Thoracic aorta (tissue), 2 donors: ENCODE results near the gene GRIK4. TPM values are rescaled to one million over a fixed set of nuclear protein-coding genes. Genes with fewer than 3 reads are reported as not detected.

ENCODE experiments used
- ATAC-seq: fragments of 150-250 bp; one replicate; pipeline ENCODE4 v1.8.0; 2017; ENCODE audit warnings: low read depth; ENCODE audit not compliant: insufficient number of reproducible peaks, low FRiP score
- DNase-seq: peaks from one replicate; pipeline ENCODE4 v3.0.0-alpha.2; 2020; ENCODE audit warnings: low spot score
- H3K27ac ChIP-seq, 2 donors: fragments of 200-600 bp; sonication (generic); 1 replicate in 1 of 2; 2 replicates in 1 of 2; pipeline ENCODE4 v1.5.1; 2016; ENCODE audit warnings: mild to moderate bottlenecking in 2 of 2, moderate library complexity in 2 of 2
- H3K27me3 ChIP-seq: fragments of 200-600 bp; sonication (generic); replicated peaks from 2 replicates; pipeline ENCODE4 v1.6.0; 2016; ENCODE audit warnings: mild to moderate bottlenecking; ENCODE audit not compliant: insufficient read depth
- H3K36me3 ChIP-seq: fragments of 200-600 bp; sonication (generic); one replicate; pipeline ENCODE4 v1.5.1; 2016
- H3K4me1 ChIP-seq, 2 donors: fragments of 200-600 bp; sonication (generic); 1 replicate in 1 of 2; 2 replicates in 1 of 2; pipeline versions ENCODE4 v1.5.1 to v1.6.0; 2016; ENCODE audit warnings: low read depth in 2 of 2, mild to moderate bottlenecking in 1 of 2; ENCODE audit not compliant: control insufficient read depth in 1 of 2
- H3K4me3 ChIP-seq: fragments of 200-600 bp; sonication (generic); 2 replicates; pipeline ENCODE4 v1.5.1; 2016; ENCODE audit warnings: mild to moderate bottlenecking
- H3K9me3 ChIP-seq: fragments of 200-600 bp; sonication (generic); 2 replicates; pipeline ENCODE4 v1.5.1; 2016
- CTCF ChIP-seq: fragments of 200-600 bp; sonication (generic); IDR thresholded peaks from one replicate; pipeline ENCODE4 v1.5.1; 2019; ENCODE audit warnings: antibody characterized with exemption
- total RNA-seq, 2 donors: library from RNA; depleted of rRNA; stranded (reverse); fragments of >200 nt; gene quantifications; one replicate each; pipeline versions ENCODE4 v1.1.0 to v1.2.3, GENCODE V29; 2016

The GRIK4 gene
- total RNA-seq, 2 donors from 2014 or later = not detected

- H3K4me1 ChIP-seq = no peaks in the 10 kb centered on the region
- H3K9me3 ChIP-seq = no peaks in the 10 kb centered on the region
- H3K4me3 ChIP-seq = no peak overlapping the region
- no peaks in the 10 kb centered on the region for H3K36me3 ChIP-seq
- no peak for TF ChIP-seq CTCF
- no peaks in the 10 kb centered on the region for H3K27me3 ChIP-seq
- ATAC-seq (no peak), DNase-seq (no peak)
- no peak overlapping the region for H3K27ac ChIP-seq
Observed at GRCh38 chr11:120919566-120919965, 408.0 kb downstream of the GRIK4 start.

GRCh38 chr11:120923866-120924508 lies 412.4 kb downstream of the GRIK4 start:
- no peaks in the 10 kb centered on the region for H3K36me3 ChIP-seq
- H3K4me3 ChIP-seq = no peak overlapping the region
- no peaks in the 10 kb centered on the region for H3K9me3 ChIP-seq
- no peaks in the 10 kb centered on the region for H3K27me3 ChIP-seq
- ATAC-seq (no peak), DNase-seq (no peak)
- no peak for TF ChIP-seq CTCF
- no peaks in the 10 kb centered on the region for H3K4me1 ChIP-seq
- H3K27ac ChIP-seq = no peak overlapping the region

GRCh38 chr11:120925944-120926343 lies 414.4 kb downstream of the GRIK4 start:
- Histone ChIP-seq H3K4me1 (no peaks in the 10 kb centered on the region), H3K9me3 (no peaks in the 10 kb centered on the region), H3K27me3 (no peaks in the 10 kb centered on the region), H3K4me3 (no peak overlapping the region), H3K27ac (no peak overlapping the region), H3K36me3 (no peaks in the 10 kb centered on the region)
- no peak for TF ChIP-seq CTCF
- no peak for DNase-seq
- no peak for ATAC-seq

GRCh38 chr11:120928627-120929026 lies 417.1 kb downstream of the GRIK4 start:
- H3K27ac ChIP-seq = no peak overlapping the region
- H3K4me1 ChIP-seq = no peaks in the 10 kb centered on the region
- no peak for TF ChIP-seq CTCF
- no peak for DNase-seq
- ATAC-seq = no peak
- no peaks in the 10 kb centered on the region for H3K9me3 ChIP-seq
- no peak overlapping the region for H3K4me3 ChIP-seq
- no peaks in the 10 kb centered on the region for H3K27me3 ChIP-seq
- H3K36me3 ChIP-seq = no peaks in the 10 kb centered on the region

GRCh38 chr11:120929090-120929489 lies 417.5 kb downstream of the GRIK4 start:
- no peak overlapping the region for H3K4me3 ChIP-seq
- DNase-seq (no peak), ATAC-seq (no peak)
- no peak overlapping the region for H3K27ac ChIP-seq
- H3K9me3 ChIP-seq = no peaks in the 10 kb centered on the region
- H3K27me3 ChIP-seq = no peaks in the 10 kb centered on the region
- no peaks in the 10 kb centered on the region for H3K4me1 ChIP-seq
- no peak for TF ChIP-seq CTCF
- H3K36me3 ChIP-seq = no peaks in the 10 kb centered on the region
